T-cell (primary cell): Measurements from ENCODE around the gene DLGAP1. TPM values are rescaled to one million over a fixed set of nuclear protein-coding genes. Genes with fewer than 3 reads are reported as not detected.
"Not testable (repeated sequence)": the region's sequence is repeated elsewhere in the genome, so short reads cannot be mapped to it uniquely, and the experiment has no call there.

Experiments used
- ATAC-seq, 4 experiments: fragments of 200-7000 bp in 3 of 4; fragments of 150-1000 bp in 1 of 4; cut with Tn5 transposase; replicated peaks in 1 of 4; 1 replicate in 3 of 4; 2 replicates in 1 of 4; pipeline ENCODE4 v1.10.0; 2021; ENCODE audit warnings: moderate library complexity in 3 of 4, mild to moderate bottlenecking in 2 of 4, moderate number of reproducible peaks in 1 of 4
- CTCF ChIA-PET, 2 donors: fragments of 300-600 bp; sonication (Branson Sonifier 250); formaldehyde crosslinking; loops; one replicate each; lab custom pipeline; 2022; ENCODE audit warnings: antibody characterized with exemption in 2 of 2; lab: Charles Lee
- POLR2A ChIA-PET, 2 donors: fragments of 300-600 bp; sonication (Branson Sonifier 250); formaldehyde crosslinking; loops; one replicate each; lab custom pipeline; 2022; ENCODE audit warnings: antibody characterized with exemption in 2 of 2; lab: Charles Lee
- DNase-seq, 35 experiments: peaks; one replicate each; pipeline versions ENCODE4 v3.0.0 to v3.0.0-alpha.2; 2013 to 2023
- H3K27ac ChIP-seq: one replicate; pipeline ENCODE4 v1.5.1; 2013; ENCODE audit warnings: low read length
- H3K27me3 ChIP-seq, 2 experiments: replicated peaks in 1 of 2; 1 replicate in 1 of 2; 2 replicates in 1 of 2; pipeline versions ENCODE4 v1.6.1 to v1.7.0; 2013; ENCODE audit warnings: low read length in 1 of 2, mixed read lengths in 1 of 2; ENCODE audit not compliant: control insufficient read depth in 2 of 2, insufficient read depth in 2 of 2; ENCODE audit errors: extremely low read depth in 1 of 2
- H3K36me3 ChIP-seq, 2 donors: 1 replicate in 1 of 2; 2 replicates in 1 of 2; pipeline versions ENCODE4 v1.6.1 to v1.7.0; 2013; ENCODE audit warnings: low read length in 1 of 2; ENCODE audit not compliant: control insufficient read depth in 2 of 2, insufficient read depth in 1 of 2; ENCODE audit errors: extremely low read depth in 1 of 2
- H3K4me1 ChIP-seq, 2 experiments: 1 replicate in 1 of 2; 2 replicates in 1 of 2; pipeline versions ENCODE4 v1.6.1 to v1.7.0; 2013; ENCODE audit warnings: low read length in 2 of 2, mixed read lengths in 1 of 2; ENCODE audit not compliant: insufficient read depth in 2 of 2, control insufficient read depth in 1 of 2; ENCODE audit errors: extremely low read depth in 1 of 2
- H3K4me3 ChIP-seq, 2 donors: 1 replicate in 1 of 2; 2 replicates in 1 of 2; pipeline versions ENCODE4 v1.5.1 to v1.7.0; 2013; ENCODE audit warnings: mild to moderate bottlenecking in 2 of 2, low read length in 1 of 2, moderate library complexity in 1 of 2; ENCODE audit not compliant: control insufficient read depth in 1 of 2; ENCODE audit errors: extremely low read depth in 1 of 2
- H3K9me3 ChIP-seq: 2 replicates; pipeline ENCODE4 v1.7.0; 2013
- H3K27ac Mint-ChIP-seq, 2 donors: one replicate each; pipeline ENCODE4 v1.8.0; 2020 to 2021; ENCODE audit warnings: mild to moderate bottlenecking in 2 of 2, mixed read lengths in 2 of 2
- H3K27me3 Mint-ChIP-seq, 2 donors: one replicate each; pipeline ENCODE4 v1.8.0; 2021 to 2022; ENCODE audit warnings: mixed read lengths in 2 of 2
- H3K36me3 Mint-ChIP-seq: one replicate; pipeline ENCODE4 v1.8.0; 2021; ENCODE audit warnings: mixed read lengths
- H3K4me1 Mint-ChIP-seq, 3 donors: one replicate each; pipeline ENCODE4 v1.8.0; 2020 to 2022; ENCODE audit warnings: mixed read lengths in 3 of 3, mild to moderate bottlenecking in 1 of 3
- H3K4me3 Mint-ChIP-seq, 3 donors: one replicate each; pipeline ENCODE4 v1.8.0; 2020 to 2022; ENCODE audit warnings: mild to moderate bottlenecking in 3 of 3, mixed read lengths in 3 of 3, moderate library complexity in 3 of 3
- H3K9me3 Mint-ChIP-seq, 3 donors: one replicate each; pipeline ENCODE4 v1.8.0; 2020 to 2022; ENCODE audit warnings: mixed read lengths in 3 of 3
- WGBS: methylation state at CpG from one replicate; pipeline ENCODE4 v1.1.5; 2013; ENCODE audit warnings: missing lambda C conversion rate; ENCODE audit not compliant: insufficient coverage; 5-methylcytosine and 5-hydroxymethylcytosine counted together
- total RNA-seq, 35 experiments: library from RNA in 6 of 35; stranded (reverse) in 6 of 35; fragments of 120-200 nt in 1 of 35; gene quantifications; one replicate each; pipeline versions ENCODE4 v1.2.1 to v1.2.4 and lab custom pipeline; 2013 to 2026

The DLGAP1 gene
- total RNA-seq, 5 donors from 2014 or later (not counting 1 experiment from before 2014, with no cell fraction given): 0.25 to 1.8 (median 0.26) TPM

DNA sequence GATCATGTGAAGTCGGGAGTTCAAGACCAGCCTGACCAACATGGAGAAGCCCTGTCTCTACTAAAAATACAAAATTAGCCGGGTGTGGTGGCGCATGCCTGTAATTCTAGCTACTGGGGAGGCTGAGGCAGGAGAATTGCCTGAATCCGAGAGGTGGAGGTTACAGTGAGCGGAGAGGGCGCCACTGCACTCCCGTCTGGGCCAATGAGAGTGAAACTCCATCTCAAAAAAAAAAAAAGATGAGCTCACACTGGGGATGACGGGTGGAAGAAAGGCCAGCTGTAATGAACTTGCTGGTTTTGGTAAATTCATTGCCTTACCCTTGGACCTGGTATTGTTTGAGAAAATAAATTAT lies 847.0 kb downstream of the DLGAP1 start:
- DNase-seq, H3K27me3 ChIP-seq, H3K27ac ChIP-seq, H3K27me3 Mint-ChIP-seq, H3K9me3 Mint-ChIP-seq, H3K4me3 ChIP-seq, H3K36me3 Mint-ChIP-seq, H3K36me3 ChIP-seq, POLR2A ChIA-PET, H3K9me3 ChIP-seq, ATAC-seq, H3K4me3 Mint-ChIP-seq: not testable (repeated sequence)
- H3K4me1 ChIP-seq: peaks cover 32 to 40% of the 10 kb centered on the region in 2 experiments
- CTCF ChIA-PET: interaction anchor here in 1 of 2 donors (1.4 kb wide), 1 partner anchor 23 kb away, joined by 4 read pairs; no protein-coding TSS in a partner anchor
- H3K4me1 Mint-ChIP-seq: peaks cover 12 to 25% (median 14%) of the 10 kb centered on the region in 3 donors
- 100% methylated on average over 2 of the region's 8 CpGs for WGBS
- H3K27ac Mint-ChIP-seq: peak overlapping the region in 1 of 2 donors; percentile 7

DNA sequence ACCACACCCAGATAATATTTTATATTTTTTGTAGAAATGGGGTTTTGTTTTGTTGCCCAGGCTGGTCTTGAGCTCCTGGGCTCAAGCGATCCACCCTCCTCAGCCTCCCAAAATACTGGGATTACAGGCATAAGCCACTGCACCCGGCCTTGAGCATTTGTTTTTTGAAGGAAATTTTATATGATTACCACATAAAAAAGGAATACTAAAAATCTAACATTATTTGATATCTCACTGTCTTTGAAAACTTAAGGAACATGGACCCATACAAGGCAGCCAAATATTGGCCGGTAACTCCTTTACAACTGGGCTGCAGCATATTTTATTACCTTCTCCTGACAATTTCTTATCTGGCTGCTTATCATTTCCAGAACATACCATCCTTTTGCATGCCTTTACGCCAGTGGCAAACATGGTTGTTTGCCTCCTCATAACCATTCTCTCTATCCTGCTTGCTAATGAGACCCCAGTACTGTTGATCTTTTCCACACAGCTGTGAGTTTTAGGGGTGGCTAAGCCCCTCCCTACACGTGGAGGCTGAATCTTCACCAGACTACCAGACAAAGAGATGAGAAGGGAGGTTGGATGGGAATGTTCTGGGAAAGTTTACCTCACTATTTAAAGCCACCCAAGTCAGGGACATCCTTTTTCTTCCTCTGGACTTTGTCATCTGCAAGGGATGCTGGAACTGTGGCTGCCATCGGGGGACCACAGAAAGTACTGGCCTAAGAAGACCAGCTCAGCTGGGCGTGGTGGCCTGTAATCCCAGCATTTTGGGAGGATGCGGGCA lies 847.6 kb downstream of the DLGAP1 start:
- Histone ChIP-seq H3K36me3 (no peaks in the 10 kb centered on the region), H3K27ac (no peak overlapping the region), H3K4me3 (no peak overlapping the region), H3K27me3 (no peaks in the 10 kb centered on the region), H3K9me3 (no peaks in the 10 kb centered on the region), H3K4me1 (peaks cover 38 to 46% of the 10 kb centered on the region in 2 experiments)
- Mint-ChIP-seq H3K36me3 (no peaks in the 10 kb centered on the region), H3K27me3 (no peaks in the 10 kb centered on the region), H3K27ac (peak overlapping the region; percentile 9 to 25), H3K9me3 (no peaks in the 10 kb centered on the region), H3K4me1 (peaks cover 12 to 25% (median 14%) of the 10 kb centered on the region in 3 donors), H3K4me3 (no peak overlapping the region)
- POLR2A ChIA-PET: interaction anchor here in 1 of 2 donors (0.5 kb wide), 1 partner anchor 9 kb away, joined by 4 read pairs; no protein-coding TSS in a partner anchor
- DNase-seq (no peak), ATAC-seq (no peak)
- CTCF ChIA-PET: interaction anchor here in 1 of 2 donors (2.6 kb wide), 1 partner anchor 13 kb away, joined by 27 read pairs; no protein-coding TSS in a partner anchor
- WGBS: 100% methylated on average over 4 of the region's 8 CpGs

DNA sequence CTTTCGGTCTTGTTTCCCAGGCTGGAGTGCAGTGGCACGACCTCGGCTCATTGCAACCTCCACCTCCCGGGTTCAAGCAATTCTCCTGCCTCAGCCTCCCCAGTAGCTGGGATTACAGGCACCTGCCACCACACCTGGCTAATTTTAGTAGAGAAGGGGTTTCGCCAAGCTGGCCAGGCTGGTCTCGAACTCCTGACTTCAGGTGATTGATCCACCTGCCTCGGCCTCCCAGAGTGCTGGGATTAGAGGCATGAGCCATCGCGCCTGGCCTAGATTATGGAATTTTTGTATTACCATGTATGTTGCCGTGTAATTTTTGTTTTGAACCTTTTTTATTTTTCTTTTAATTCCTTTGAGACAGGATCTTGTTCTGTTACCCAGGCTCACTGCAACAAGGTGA lies 848.2 kb downstream of the DLGAP1 start:
- H3K9me3 ChIP-seq, H3K27ac Mint-ChIP-seq, H3K36me3 ChIP-seq, H3K4me3 ChIP-seq, H3K9me3 Mint-ChIP-seq, POLR2A ChIA-PET, H3K27me3 Mint-ChIP-seq, DNase-seq, H3K36me3 Mint-ChIP-seq, H3K4me3 Mint-ChIP-seq, H3K27me3 ChIP-seq, ATAC-seq: not testable (repeated sequence)
- CTCF ChIA-PET: interaction anchor here in 1 of 2 donors (2.6 kb wide), 1 partner anchor 12 kb away, joined by 27 read pairs; no protein-coding TSS in a partner anchor
- Histone ChIP-seq H3K4me1 (peaks cover 45 to 47% of the 10 kb centered on the region in 2 experiments), H3K27ac (peak overlapping the region; percentile 85)
- WGBS: 84% methylated on average over 7 of the region's 10 CpGs
- H3K4me1 Mint-ChIP-seq: peaks cover 12 to 27% (median 17%) of the 10 kb centered on the region in 3 donors

DNA sequence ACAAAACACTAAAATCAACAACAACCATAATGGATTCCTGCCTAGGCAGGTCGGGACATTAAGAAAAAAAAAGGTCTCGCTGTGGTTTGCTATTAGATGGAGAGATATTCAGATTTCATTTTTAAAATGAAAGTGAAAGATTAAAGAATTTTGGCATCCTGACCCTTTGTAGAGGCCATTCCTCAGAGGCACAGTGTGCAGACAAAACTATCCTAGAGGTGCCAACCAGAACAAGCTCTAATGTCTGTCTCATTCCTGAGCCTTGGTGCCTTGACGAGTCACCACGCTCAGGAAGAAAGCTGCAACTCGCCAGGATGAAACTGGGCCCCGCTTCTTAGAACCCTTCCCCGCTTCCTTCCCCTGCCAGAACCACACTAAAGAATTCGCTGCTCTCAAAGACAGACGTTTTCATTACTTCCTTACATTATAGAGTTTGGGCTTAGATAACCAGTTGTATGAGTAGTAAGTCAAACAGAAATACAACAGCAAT lies 849.1 kb downstream of the DLGAP1 start:
- no peaks in the 10 kb centered on the region for H3K27me3 ChIP-seq
- ChIA-PET CTCF (interaction anchor here (0.8 to 2.6 kb wide), 8 partner anchors 11 to 324 kb away, joined by 3 to 27 read pairs (median 4); no protein-coding TSS in a partner anchor), POLR2A (interaction anchor here (0.6 to 1.8 kb wide), 5 partner anchors 9 to 289 kb away, joined by 3 to 13 read pairs (median 5); no protein-coding TSS in a partner anchor)
- peak overlapping the region; percentile 50 to 63 for H3K4me3 ChIP-seq
- H3K27ac ChIP-seq: peak overlapping the region; percentile 85
- 0% methylated on average over 2 of the region's 9 CpGs for WGBS
- no peaks in the 10 kb centered on the region for H3K36me3 Mint-ChIP-seq
- no peak overlapping the region for H3K4me3 Mint-ChIP-seq
- H3K9me3 Mint-ChIP-seq: no peaks in the 10 kb centered on the region
- H3K4me1 Mint-ChIP-seq: peaks cover 12 to 28% (median 17%) of the 10 kb centered on the region in 3 donors
- peaks cover 45 to 47% of the 10 kb centered on the region in 2 experiments for H3K4me1 ChIP-seq
- no peak overlapping the region for H3K27ac Mint-ChIP-seq
- H3K36me3 ChIP-seq: no peaks in the 10 kb centered on the region
- DNase-seq: peak in 17 of 35 experiments; percentile 8 to 58 (median 25)
- no peaks in the 10 kb centered on the region for H3K9me3 ChIP-seq
- peak; percentile 43 to 77 (median 60) for ATAC-seq
- H3K27me3 Mint-ChIP-seq: no peaks in the 10 kb centered on the region

DNA sequence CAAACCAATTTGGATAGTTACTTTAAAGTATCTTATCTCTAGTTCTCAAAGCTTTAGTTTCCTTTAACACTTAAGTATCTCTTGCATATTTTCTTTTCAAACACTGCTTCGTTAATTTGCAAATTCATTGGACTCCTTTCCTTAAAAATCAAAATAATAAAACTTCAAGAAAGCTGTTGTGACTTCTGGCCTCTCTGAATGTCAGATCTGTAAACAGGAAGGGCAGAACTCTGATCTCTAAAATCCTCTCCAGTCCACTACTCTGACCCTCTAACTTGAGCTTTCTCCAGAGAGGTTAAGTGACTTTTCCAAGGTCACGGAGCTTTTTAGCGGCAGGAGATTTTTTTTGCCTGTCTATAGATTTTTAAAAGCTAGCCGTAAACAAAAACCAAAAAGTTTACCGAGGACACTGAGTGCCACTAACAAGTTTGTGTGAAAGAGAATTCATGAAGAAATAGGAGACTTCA lies 849.6 kb downstream of the DLGAP1 start:
- ATAC-seq: no peak
- POLR2A ChIA-PET: interaction anchor here (0.6 to 1.8 kb wide), 5 partner anchors 9 to 115 kb away, joined by 3 to 13 read pairs (median 3); no protein-coding TSS in a partner anchor
- DNase-seq: no peak
- Mint-ChIP-seq H3K9me3 (no peaks in the 10 kb centered on the region), H3K27me3 (no peaks in the 10 kb centered on the region), H3K4me3 (no peak overlapping the region), H3K4me1 (peaks cover 12 to 28% (median 17%) of the 10 kb centered on the region in 3 donors), H3K36me3 (no peaks in the 10 kb centered on the region), H3K27ac (no peak overlapping the region)
- Histone ChIP-seq H3K9me3 (no peaks in the 10 kb centered on the region), H3K4me3 (peak overlapping the region; percentile 50 to 63), H3K4me1 (peaks cover 45 to 47% of the 10 kb centered on the region in 2 experiments), H3K36me3 (no peaks in the 10 kb centered on the region), H3K27ac (peak overlapping the region; percentile 85), H3K27me3 (no peaks in the 10 kb centered on the region)
- no CpG with 5 or more reads among the region's 5 CpGs for WGBS
- CTCF ChIA-PET: interaction anchor here (0.6 to 2.6 kb wide), 10 partner anchors 11 to 536 kb away, joined by 3 to 27 read pairs (median 4); no protein-coding TSS in a partner anchor
